ENCODE measurements around the gene ZNF644.

DNA sequence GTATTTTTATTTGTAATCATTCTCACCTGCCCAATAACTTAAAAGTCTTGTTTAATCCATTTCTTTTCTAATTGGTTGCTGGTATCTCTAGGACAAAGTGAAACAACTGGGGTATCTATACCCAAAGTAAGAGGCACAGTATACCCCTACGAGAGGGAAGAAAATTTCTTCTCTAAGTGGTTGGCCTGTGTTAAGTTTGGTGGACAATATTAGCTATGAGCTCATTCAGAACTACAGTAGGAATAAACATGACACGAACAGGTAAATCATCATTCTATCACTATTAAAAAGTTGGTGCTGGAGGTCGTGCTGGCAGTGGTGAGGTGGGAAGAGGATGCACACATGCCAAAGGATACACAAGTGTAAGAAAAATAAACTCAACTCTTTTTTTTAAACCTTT lies 99.6 kb downstream of the ZNF644 start:
- TF ChIP-seq, protein P1, sequence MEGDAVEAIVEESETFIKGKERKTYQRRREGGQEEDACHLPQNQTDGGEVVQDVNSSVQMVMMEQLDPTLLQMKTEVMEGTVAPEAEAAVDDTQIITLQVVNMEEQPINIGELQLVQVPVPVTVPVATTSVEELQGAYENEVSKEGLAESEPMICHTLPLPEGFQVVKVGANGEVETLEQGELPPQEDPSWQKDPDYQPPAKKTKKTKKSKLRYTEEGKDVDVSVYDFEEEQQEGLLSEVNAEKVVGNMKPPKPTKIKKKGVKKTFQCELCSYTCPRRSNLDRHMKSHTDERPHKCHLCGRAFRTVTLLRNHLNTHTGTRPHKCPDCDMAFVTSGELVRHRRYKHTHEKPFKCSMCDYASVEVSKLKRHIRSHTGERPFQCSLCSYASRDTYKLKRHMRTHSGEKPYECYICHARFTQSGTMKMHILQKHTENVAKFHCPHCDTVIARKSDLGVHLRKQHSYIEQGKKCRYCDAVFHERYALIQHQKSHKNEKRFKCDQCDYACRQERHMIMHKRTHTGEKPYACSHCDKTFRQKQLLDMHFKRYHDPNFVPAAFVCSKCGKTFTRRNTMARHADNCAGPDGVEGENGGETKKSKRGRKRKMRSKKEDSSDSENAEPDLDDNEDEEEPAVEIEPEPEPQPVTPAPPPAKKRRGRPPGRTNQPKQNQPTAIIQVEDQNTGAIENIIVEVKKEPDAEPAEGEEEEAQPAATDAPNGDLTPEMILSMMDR (IDR thresholded peaks at IDR 0.05; ENCODE audit: insufficient read depth, low read depth, low read length), result no peak
- no peak for TF ChIP-seq EZH2 (IDR thresholded peaks at IDR 0.05; ENCODE audit: insufficient read depth, low read length)
